Muscle layer of colon (tissue), 2 donors: ENCODE measurements around the gene AKR1C1.
"Not testable (repeated sequence)": the region's sequence is repeated elsewhere in the genome, so short reads cannot be mapped to it uniquely, and the experiment has no call there.

Experiments used
- H3K27ac ChIP-seq: one replicate; pipeline ENCODE4 v1.7.0; 2013; ENCODE audit warnings: low read depth, mild to moderate bottlenecking, low read length, moderate library complexity
- H3K27me3 ChIP-seq, 2 donors: one replicate each; pipeline ENCODE4 v1.7.0; 2013; ENCODE audit warnings: low read length in 2 of 2, mild to moderate bottlenecking in 2 of 2; ENCODE audit not compliant: insufficient read depth in 2 of 2, control insufficient read depth in 1 of 2
- H3K36me3 ChIP-seq: one replicate; pipeline ENCODE4 v1.7.0; 2013; ENCODE audit warnings: mild to moderate bottlenecking, low read length; ENCODE audit not compliant: insufficient read depth
- H3K4me1 ChIP-seq: one replicate; pipeline ENCODE4 v1.7.0; 2013; ENCODE audit warnings: mild to moderate bottlenecking, low read length; ENCODE audit not compliant: insufficient read depth
- H3K4me3 ChIP-seq, 2 donors: one replicate each; pipeline ENCODE4 v1.7.0; 2013; ENCODE audit warnings: low read length in 2 of 2, low read depth in 1 of 2, mild to moderate bottlenecking in 1 of 2, moderate library complexity in 1 of 2
- H3K9ac ChIP-seq: one replicate; pipeline ENCODE4 v1.7.0; 2013; ENCODE audit warnings: low read length
- H3K9me3 ChIP-seq: one replicate; pipeline ENCODE4 v1.7.0; 2013; ENCODE audit warnings: mild to moderate bottlenecking, low read length
- donor health status: abdominal sarcoma.
- donor health status: Adenocarcinoma of cecum.

Gene AKR1C1

DNA sequence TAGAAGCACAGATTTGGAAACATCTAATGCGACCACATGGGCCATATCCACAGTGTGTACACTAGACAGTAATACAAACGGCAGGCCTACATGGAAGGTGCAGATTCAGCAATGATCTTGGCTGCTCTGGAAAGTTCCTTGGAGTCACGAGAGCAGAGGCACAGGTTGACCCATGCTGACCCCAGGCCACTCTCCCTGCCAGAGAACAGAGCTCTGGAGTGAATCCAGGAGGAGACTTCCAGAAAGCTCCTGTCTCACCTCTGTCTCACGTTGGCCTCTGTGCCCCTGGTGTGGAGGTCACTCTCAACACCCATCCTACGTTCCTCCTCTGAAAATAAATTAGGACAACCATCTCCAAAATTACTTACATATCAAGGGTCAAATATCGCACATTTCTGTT lies 28.2 kb downstream of the AKR1C1 start:
- H3K36me3 ChIP-seq, H3K27ac ChIP-seq, H3K4me3 ChIP-seq, H3K9ac ChIP-seq, H3K27me3 ChIP-seq, H3K4me1 ChIP-seq, H3K9me3 ChIP-seq: not testable (repeated sequence)

DNA sequence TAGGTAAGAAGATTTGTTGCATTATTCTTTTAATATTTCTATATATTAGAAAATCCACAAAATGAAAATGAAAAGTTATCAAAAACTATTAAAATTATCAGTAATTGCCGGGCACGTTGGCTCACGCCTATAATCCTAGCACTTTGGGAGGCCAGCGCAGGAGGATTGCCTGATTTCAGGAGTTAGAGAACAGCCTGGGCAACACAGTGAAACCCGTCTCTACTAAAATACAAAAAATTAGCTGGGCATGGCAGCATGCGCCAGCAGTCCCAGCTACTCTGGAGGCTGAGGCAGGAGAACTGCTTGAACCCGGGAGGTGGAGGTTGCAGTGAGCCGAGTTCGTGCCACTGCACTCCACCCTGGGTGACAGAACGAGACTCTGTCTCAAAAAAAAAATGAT lies 29.3 kb downstream of the AKR1C1 start:
- not testable (repeated sequence) for H3K9me3 ChIP-seq, H3K4me1 ChIP-seq, H3K27me3 ChIP-seq, H3K27ac ChIP-seq, H3K9ac ChIP-seq, H3K4me3 ChIP-seq, H3K36me3 ChIP-seq

DNA sequence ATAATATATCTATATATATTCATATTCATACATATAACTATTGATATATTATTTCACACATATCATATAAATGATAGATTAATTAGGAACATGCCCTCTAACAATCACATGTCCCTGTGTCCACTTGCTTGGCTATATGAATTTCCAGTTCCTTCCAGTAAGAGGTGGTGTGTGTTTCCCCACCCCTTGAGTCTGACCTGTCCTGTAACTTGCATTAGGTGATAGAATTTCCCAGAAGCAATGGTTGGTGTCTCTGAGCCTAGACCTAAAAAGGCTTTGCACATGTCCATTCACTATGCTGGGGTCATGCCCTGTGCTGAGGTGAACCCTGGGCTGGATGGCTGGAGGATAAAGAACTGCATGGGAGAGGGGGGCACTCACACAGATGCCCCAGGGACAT lies 31.0 kb downstream of the AKR1C1 start:
- H3K27me3 ChIP-seq, H3K36me3 ChIP-seq, H3K9me3 ChIP-seq, H3K9ac ChIP-seq, H3K4me3 ChIP-seq, H3K4me1 ChIP-seq, H3K27ac ChIP-seq: not testable (repeated sequence)

DNA sequence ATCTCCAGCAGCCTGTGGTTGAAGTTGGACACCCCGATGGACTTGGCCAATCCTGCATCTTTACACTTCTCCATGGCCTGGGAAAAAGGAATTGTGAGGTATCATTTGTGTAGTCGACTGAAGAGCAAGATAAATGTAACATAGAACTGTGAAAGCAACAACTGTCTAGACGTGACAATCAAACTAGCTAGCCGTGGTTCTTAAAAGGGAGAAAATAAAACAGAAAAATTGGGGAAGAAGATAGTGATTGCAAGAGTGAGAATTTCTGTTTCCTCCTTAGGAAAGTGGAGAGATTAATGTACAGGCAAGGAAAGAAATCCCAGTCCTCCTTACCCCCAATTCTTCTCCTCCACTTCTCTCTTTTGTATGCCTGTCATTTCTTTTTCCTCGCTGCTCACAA lies 35.5 kb downstream of the AKR1C1 start:
- Histone ChIP-seq H3K27ac (no peak overlapping the region), H3K27me3 (no peaks in the 10 kb centered on the region), H3K4me3 (no peak overlapping the region), H3K9me3 (no peaks in the 10 kb centered on the region), H3K4me1 (no peaks in the 10 kb centered on the region), H3K9ac (no peak overlapping the region), H3K36me3 (no peaks in the 10 kb centered on the region)

DNA sequence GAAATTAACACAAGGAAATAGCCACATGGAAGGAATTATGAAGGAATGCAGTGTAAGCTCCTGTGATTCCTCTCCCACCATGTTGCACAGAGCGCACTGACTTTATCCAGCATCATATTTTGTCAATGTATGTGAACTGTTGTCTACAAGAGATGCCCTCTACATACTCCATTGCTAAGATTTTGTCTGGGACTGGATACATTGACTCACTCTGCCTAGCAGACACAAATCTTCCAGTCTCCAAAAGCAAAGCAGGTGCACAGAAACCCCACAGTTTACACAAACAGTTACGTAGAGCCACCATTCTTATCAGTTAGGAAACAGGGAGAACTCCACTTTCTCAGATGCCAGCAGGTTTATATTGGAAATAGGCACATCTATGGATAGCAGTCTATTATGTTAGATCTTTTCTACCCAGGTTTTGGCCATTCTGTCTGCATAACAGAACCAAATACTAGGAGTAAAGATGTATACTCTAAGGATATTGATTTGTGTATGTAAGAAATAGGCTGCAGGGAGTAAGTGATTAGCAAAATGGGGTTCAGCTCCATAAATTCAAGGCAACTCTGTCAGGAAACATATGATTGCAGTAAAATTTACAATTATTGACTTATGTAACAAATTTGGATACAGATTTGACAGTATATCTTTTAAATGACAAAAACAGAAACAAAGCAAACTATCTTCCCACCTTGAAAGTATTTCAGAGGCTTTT lies 39.0 kb downstream of the AKR1C1 start:
- no peaks in the 10 kb centered on the region for H3K4me1 ChIP-seq
- no peaks in the 10 kb centered on the region for H3K36me3 ChIP-seq
- no peak overlapping the region for H3K27ac ChIP-seq
- no peaks in the 10 kb centered on the region for H3K27me3 ChIP-seq
- H3K9me3 ChIP-seq: no peaks in the 10 kb centered on the region
- no peak overlapping the region for H3K4me3 ChIP-seq
- no peak overlapping the region for H3K9ac ChIP-seq

DNA sequence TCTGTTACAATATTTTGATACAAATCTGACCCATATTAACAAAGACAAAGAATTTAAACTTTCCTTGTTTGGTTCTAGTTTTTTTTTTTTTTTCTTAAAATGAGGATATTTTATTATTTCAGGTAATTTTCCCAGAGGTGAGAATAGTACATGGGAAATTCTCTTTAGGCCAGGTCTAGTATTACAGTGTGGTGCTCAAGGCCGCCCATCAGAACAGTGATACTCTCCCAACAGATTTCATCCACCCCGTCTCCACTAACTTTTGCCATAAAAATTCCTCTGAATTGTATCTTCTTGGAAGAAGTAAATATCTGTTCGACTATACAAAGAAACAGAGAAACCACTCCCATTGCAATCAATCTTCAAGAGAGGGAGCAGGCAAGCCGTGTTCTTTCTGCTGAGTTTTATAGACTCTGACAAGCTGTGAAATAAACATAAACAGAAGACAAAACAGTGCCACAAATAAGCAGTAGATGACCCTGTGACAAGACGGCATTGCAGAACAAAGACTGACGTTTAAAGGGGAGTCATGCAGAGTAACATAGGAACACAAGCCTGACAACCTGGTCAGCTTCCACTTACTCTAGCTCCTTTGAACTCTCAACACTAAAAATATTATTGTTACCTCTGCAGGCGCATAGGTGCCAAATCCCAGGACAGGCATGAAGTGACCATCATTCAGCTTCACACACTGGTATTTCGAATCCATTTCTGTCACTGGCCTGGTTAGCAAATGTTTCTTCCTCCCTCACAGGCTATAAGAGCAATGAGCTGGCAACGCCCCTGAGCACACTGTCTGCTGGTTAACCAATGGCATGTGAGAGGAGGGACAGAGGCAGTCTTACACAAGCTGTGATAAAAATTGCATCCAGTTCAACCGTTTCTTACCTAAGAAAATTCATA lies 40.2 kb downstream of the AKR1C1 start, which contains the start of gene AKR1C2:
Gene AKR1C2, minus strand, starts transcription at position 731 of the 903 bp plus-strand sequence. Its CDS starts 22 bp downstream, at position 709.
- H3K36me3 ChIP-seq, H3K9me3 ChIP-seq, H3K27me3 ChIP-seq, H3K9ac ChIP-seq, H3K4me3 ChIP-seq, H3K4me1 ChIP-seq, H3K27ac ChIP-seq: not testable (repeated sequence)

DNA sequence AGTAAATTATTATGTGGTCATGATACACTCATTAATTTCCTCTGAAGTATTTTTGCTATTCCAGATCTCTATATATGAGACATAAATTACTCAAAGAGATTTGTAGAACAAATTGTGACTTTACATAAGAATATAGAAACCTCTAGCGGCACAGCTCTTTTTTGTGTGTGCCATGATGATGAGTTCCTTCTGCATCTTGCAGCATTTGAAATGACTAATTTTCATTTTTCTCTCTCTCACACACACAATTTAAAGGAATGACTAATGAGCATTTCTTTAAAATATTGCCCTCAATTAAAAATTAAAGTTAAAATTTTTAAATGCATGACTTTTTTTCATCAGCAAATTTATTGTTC lies 40.8 kb downstream of the AKR1C1 start:
- not testable (repeated sequence) for H3K4me3 ChIP-seq, H3K36me3 ChIP-seq, H3K9ac ChIP-seq, H3K27me3 ChIP-seq, H3K4me1 ChIP-seq, H3K9me3 ChIP-seq, H3K27ac ChIP-seq

DNA sequence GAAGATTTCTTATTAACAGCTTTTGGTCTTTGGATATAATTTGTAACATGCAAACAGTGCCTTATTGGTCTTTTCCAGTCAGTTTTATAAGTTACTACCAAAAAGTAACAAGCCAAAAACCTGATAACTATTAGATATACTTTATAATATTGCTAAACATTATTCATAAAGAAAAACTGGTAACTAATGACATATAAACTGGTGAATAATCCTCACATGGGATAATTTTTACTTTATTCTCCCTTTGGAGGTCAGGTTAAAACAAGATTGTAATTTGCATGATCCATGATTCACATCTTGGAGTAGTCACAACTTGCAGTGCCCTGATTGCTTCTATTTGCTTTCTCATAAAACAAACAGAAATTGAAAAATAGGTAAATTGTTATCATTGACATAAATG lies 41.3 kb downstream of the AKR1C1 start:
- not testable (repeated sequence) for H3K27me3 ChIP-seq, H3K27ac ChIP-seq, H3K4me1 ChIP-seq, H3K4me3 ChIP-seq, H3K9me3 ChIP-seq, H3K9ac ChIP-seq, H3K36me3 ChIP-seq

DNA sequence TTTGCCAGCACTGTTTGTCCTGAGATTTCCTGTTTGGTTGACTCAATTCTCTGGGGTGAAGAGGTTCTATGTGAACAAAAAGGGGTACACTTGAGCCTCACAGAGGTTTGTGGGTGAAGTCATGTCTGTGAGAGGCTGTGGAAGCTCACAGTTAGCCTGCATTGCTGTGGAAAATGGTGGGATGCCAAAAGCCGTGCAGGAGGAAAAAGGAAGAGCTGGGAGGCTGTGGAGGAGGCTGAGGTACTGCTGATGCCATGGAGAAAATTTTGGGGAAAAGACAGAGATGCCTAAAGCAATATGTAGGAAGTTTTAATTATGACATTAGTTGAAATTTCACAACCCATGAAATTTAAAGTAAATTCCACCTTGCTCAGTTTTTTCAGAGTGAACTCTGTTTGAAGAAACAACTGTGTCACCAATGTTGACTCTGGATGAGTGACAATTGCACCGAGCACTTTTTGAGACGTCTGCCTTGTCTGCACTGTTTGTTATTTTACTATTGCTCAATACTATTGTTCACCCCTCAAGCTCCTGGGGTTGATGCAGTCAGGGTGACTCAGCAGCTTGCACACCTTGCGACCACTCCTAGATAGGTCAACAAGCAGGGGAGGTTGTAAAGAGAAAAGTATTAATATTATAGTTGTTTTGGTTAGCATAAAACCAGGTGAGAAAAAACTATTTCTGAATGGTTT lies 45.8 kb downstream of the AKR1C1 start:
- not testable (repeated sequence) for H3K36me3 ChIP-seq, H3K9me3 ChIP-seq, H3K27ac ChIP-seq, H3K9ac ChIP-seq, H3K4me1 ChIP-seq, H3K4me3 ChIP-seq, H3K27me3 ChIP-seq

DNA sequence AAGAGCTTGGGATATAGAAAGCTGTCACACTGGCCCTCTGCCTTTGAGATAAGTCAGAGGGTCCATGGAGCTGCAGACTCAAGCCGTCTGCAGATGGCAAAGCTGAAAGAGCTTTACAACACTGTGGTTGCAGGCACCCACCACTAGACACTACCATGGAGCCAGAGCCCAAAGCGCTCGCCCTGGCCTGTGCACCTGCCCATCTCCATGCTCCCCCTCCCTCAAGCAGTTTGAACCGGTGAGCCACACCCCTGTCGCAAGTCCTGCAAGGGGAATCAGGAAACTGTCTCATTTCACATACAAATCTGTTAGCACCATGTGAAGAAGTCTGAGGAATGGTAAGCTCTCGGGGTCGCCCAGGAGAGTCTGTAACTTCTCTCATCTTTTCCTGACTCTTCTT lies 46.8 kb downstream of the AKR1C1 start:
- H3K4me3 ChIP-seq, H3K27me3 ChIP-seq, H3K9ac ChIP-seq, H3K4me1 ChIP-seq, H3K27ac ChIP-seq, H3K36me3 ChIP-seq, H3K9me3 ChIP-seq: not testable (repeated sequence)

DNA sequence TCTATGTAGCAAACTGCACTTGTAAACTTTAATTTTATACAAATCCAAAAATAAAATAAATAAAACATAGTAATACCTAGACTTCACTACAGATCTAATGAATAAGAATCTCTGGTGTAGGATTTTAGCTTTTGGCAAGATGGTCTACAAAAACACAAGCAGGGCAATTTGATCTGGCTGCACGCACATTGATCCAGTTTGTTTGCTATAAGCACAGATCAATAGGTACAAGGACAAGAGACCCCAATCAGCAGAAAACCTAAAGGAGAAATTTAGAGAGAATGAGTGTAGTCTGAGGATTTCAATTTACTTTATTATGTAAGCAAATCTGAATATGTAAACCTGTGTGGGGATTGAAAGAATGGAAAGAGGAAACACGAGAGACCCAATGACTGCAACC lies 48.2 kb downstream of the AKR1C1 start:
- H3K9ac ChIP-seq, H3K4me1 ChIP-seq, H3K9me3 ChIP-seq, H3K4me3 ChIP-seq, H3K27ac ChIP-seq, H3K27me3 ChIP-seq, H3K36me3 ChIP-seq: not testable (repeated sequence)
